NCI-H82 treated with DMSO at 0.1 percent for 48 hours (cell line): Measurements from ENCODE around the gene RHOT2.

Experiments
- DNase-seq: peaks from one replicate; lab custom pipeline; 2025; ENCODE audit not compliant: unreplicated experiment; lab: John Stamatoyannopoulos, UW

The RHOT2 gene

GRCh38 chr16:647173-647902 lies 20.6 kb upstream of the RHOT2 start:
- DNase-seq, result no peak

- DNase-seq, result peak; percentile 14
Observed at GRCh38 chr16:648071-648780, 19.7 kb upstream of the RHOT2 start.

GRCh38 chr16:648781-649589 lies 18.9 kb upstream of the RHOT2 start, which contains the start of gene WDR90:
Gene WDR90, plus strand, starts transcription at chr16:649365. Its CDS starts 52 bp downstream, at chr16:649417.
- DNase-seq, result peak; percentile 56

GRCh38 chr16:649631-650030 lies 18.3 kb upstream of the RHOT2 start:
- no peak for DNase-seq

DNA sequence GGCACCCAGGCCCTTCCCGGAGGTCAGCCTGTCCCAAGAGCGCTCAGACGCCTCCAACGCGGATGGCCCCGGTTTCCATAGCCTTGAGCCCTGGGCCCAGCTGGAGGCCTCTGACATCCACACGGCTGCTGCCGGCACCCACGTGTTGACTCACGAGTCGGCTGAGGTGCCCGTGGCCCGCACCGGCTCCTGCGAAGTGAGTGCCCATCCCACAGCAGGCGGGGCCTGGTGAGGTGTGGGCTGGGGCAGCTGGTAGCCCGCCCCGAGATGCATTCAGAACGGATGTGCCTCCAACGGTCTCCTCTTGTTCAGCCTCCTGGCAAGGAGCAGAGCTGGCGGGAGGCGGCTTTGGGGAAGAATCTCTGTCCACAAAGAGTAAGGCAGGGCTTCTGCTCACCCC lies 16.1 kb upstream of the RHOT2 start:
- DNase-seq, result no peak

GRCh38 chr16:652454-653305 lies 15.3 kb upstream of the RHOT2 start:
- no peak for DNase-seq

- no peak for DNase-seq
Observed at GRCh38 chr16:654034-654433, 13.9 kb upstream of the RHOT2 start.

DNA sequence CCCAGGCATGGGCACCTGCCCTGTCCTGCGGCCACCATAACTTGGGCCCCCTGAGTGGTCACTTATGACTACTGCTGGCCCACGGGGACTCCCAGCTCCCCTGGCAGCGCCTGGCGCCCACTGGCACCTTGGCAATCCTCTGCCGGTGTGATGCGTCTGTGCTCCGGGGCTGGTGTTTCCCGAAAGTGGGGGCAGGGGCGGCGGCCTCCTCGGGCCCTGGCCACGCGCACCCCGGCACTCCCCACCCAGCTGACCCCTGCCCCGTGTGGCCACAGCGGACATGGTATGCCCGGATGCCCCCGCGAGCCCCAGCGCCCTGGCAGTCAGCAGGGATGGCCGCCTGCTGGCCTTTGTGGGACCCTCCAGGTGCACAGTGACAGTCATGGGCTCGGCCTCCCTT lies 10.4 kb upstream of the RHOT2 start:
- no peak for DNase-seq

DNA sequence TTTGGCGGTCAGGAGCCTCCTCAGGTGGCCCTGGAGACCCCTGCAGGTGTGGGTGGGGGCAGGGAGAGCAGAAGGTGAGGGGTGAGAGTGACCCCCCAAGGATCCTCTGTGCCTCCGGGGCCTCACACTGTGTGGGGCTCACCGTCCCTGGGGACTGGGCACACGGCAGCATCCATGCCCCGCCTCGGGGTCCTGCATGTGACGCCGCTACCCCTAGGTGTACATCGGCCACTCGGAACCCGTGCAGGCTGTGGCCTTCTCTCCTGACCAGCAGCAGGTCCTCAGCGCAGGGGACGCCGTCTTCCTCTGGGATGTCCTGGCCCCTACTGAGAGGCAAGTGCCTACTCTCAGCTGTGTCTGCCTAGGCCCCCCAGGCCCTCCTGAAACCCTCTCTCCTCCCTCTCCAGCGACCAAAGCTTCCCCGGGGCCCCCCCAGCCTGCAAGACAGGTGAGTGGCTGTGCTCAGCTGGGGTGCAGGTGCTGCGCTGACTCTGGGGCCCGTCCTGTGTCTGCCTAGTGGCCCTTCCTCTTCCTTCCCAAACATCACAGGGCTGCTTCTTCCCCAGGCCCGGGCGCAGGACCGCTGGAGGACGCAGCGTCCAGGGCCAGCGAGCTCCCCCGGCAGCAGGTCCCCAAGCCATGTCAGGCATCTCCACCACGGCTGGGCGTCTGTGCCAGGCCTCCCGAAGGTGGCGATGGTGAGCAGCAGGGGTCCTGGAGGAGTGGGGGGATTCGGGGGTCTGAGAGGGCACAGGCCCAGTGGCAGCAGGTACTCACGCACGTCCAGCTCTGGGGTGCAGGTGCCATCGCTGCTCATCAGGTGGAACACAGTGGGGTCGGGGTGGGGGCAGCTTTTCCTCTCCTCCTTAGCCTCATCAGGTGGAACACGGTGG lies 9.0 kb upstream of the RHOT2 start:
- no peak for DNase-seq

DNA sequence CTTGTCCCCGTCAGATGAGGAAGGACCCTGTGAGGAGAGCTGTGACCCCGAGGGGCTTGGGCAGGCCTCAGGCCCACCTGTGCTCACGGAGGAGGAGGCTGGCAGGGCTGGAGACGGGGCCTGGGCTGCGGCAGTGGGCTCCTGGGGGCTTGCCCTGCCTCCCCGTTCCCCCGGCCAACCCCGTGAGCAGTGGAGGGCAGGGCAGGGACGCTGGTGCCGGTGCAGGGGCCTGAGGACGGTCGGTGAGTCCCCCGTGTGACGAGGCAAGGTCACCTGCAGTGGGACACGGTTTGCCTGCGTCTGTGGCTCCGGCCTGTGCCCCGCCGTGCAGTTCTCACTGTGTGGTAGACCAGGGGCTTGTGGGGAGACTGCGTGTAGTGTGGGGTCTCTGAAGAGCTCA lies 8.3 kb upstream of the RHOT2 start:
- DNase-seq, result no peak

- DNase-seq, result no peak
Observed at GRCh38 chr16:660132-660458, 7.8 kb upstream of the RHOT2 start.

DNA sequence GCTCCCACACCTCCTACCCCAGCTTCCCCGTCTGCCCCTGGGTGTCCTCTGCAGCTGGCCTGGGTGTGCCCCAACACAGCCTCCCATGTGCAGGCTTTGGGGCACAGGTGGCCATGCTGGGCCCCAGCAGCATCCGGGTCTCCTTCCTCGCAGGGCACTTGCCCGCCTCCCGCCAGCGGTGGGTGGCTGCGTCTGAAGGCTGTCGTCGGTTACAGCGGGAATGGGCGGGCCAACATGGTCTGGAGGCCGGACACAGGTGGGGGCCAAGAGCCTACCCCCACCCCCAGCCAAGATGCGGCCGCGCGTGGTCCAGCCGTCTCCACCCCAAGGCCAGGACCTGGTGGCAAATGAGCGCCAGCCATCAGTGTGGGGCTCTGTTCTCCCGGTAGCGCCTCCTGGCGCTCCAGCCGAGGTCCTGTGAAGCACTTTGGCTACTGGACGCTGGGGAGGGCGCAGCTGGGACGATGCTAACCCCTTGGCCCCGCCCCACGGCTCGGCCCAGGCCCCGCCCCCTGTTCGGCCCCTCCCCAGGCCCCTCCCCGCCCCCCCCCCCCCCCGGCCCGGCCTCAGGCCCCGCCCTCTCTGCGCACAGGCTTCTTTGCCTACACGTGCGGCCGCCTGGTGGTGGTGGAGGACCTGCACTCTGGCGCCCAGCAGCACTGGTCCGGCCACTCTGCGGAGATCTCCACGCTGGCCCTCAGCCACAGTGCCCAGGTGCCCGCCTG lies 7.3 kb upstream of the RHOT2 start:
- peak; percentile 86 for DNase-seq

GRCh38 chr16:661184-661821 lies 6.6 kb upstream of the RHOT2 start:
- DNase-seq, result no peak

- DNase-seq, result no peak
Observed at GRCh38 chr16:662095-662494, 5.8 kb upstream of the RHOT2 start.

DNA sequence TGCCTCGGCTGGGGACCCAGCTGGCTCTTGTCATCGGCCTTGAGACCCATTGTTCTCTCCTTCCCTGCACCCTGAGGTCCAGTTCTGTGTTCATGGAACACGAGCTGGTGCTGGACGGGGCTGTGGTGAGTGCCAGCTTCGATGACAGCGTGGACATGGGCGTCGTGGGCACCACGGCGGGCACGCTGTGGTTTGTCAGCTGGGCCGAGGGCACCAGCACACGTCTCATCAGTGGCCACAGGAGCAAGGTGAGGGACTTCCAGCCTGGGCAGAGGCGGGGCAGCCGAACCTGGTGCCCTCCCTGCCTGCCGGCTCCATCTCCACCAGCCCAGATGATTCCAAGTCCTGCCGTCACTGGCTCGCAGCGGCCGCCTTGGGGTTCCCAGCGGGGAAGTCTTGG lies 5.3 kb upstream of the RHOT2 start:
- no peak for DNase-seq

- no peak for DNase-seq
Observed at GRCh38 chr16:666572-666971, 1.4 kb upstream of the RHOT2 start.

GRCh38 chr16:667113-667779 lies 686 bp upstream of the RHOT2 start:
- DNase-seq, result no peak

GRCh38 chr16:668519-669171 lies 713 bp downstream of the RHOT2 start:
- no peak for DNase-seq
